Forelimb muscle (tissue), 1 donor: ENCODE measurements around the gene RNF222. TPM values are rescaled to one million over a fixed set of nuclear protein-coding genes. Genes with fewer than 3 reads are reported as not detected.

Experiments
- DNase-seq: peaks from one replicate; pipeline ENCODE4 v3.0.0-alpha.2; 2013; ENCODE audit warnings: low read depth
- polyA plus RNA-seq: library from polyadenylated mRNA; unstranded; fragments of 120-200 nt; gene quantifications from one replicate; pipeline ENCODE4 v1.2.1, GENCODE V29; 2013; ENCODE audit not compliant: insufficient read length

The RNF222 gene
- polyA plus RNA-seq, 1 donor: not detected

- DNase-seq: no peak
Observed at GRCh38 chr17:8345951-8346665, 51.5 kb downstream of the RNF222 start.

GRCh38 chr17:8345052-8345690 lies 52.5 kb downstream of the RNF222 start:
- DNase-seq: no peak

GRCh38 chr17:8341456-8341855 lies 56.2 kb downstream of the RNF222 start:
- DNase-seq: no peak

Other genes with a start within 250 kb of the RNF222 start
- gene PER1, start 245.4 kb downstream of the RNF222 start, polyA plus RNA-seq: 59.2 TPM
- 61.9 TPM for gene VAMP2, start 234.9 kb downstream of the RNF222 start, polyA plus RNA-seq
- 5.7 TPM for gene TMEM107, start 221.4 kb downstream of the RNF222 start, polyA plus RNA-seq
- 4.9 TPM for gene BORCS6, start 207.6 kb downstream of the RNF222 start, polyA plus RNA-seq
- 12.9 TPM for gene AURKB, start 187.3 kb downstream of the RNF222 start, polyA plus RNA-seq
- gene CTC1, start 149.8 kb downstream of the RNF222 start, polyA plus RNA-seq: 10.9 TPM
- gene PFAS, start 148.5 kb downstream of the RNF222 start, polyA plus RNA-seq: 20.8 TPM
- gene RANGRF, start 109.2 kb downstream of the RNF222 start, polyA plus RNA-seq: 18.8 TPM
- 1.6 TPM for gene SLC25A35, start 102.4 kb downstream of the RNF222 start, polyA plus RNA-seq
- gene ARHGEF15, start 87.6 kb downstream of the RNF222 start, polyA plus RNA-seq: 12.4 TPM
- not detected for gene ODF4, start 58.0 kb downstream of the RNF222 start, polyA plus RNA-seq
- gene RPL26, start 14.6 kb downstream of the RNF222 start, polyA plus RNA-seq: 3,446 TPM
- gene NDEL1, start 38.1 kb upstream of the RNF222 start, polyA plus RNA-seq: 46.5 TPM
- gene MYH10, start 232.9 kb upstream of the RNF222 start, polyA plus RNA-seq: 52.2 TPM